Measurements from ENCODE around the gene C13orf46. TPM values are rescaled to one million over a fixed set of nuclear protein-coding genes. Genes with fewer than 3 reads are reported as not detected.

Gene C13orf46
- total and polyA plus RNA-seq, 2 of the 8 experiments (the other 6 are each of a cell fraction or from before 2014, with no cell fraction given), result 0.23 to 0.28 TPM

- no peak for TF ChIP-seq CHD7 (IDR thresholded peaks at IDR 0.05; ENCODE audit: insufficient replicate concordance, low read length)
- TF ChIP-seq JUND (IDR thresholded peaks at IDR 0.05; ENCODE audit: low read length), result no peak
- TF ChIP-seq FOSL1 (IDR thresholded peaks at IDR 0.05; ENCODE audit: insufficient read depth, low read depth, low read length), result no peak
- TF ChIP-seq TBP (IDR thresholded peaks at IDR 0.05; ENCODE audit: low read depth, low read length), result no peak
- TF ChIP-seq CTBP2 (IDR thresholded peaks at IDR 0.05; ENCODE audit: borderline replicate concordance, insufficient read depth, insufficient read length, low read length), result no peak
- no peak for TF ChIP-seq RBBP5 (IDR thresholded peaks at IDR 0.05; ENCODE audit: borderline replicate concordance, low read depth, low read length)
- TF ChIP-seq SIX5 (IDR thresholded peaks at IDR 0.05; ENCODE audit: low read depth, low read length), result no peak
- TF ChIP-seq TAF7 (optimal IDR thresholded peaks at IDR 0.05; ENCODE audit: borderline replicate concordance, low read depth, low read length), result no peak
- no peak for TF ChIP-seq POLR2AphosphoS5 (IDR thresholded peaks at IDR 0.05; ENCODE audit: low read depth, low read length)
Observed at GRCh38 chr13:114007566-114007965, 33.7 kb upstream of the C13orf46 start (continued).

Data from H1 (cell line).